ENCODE results near the gene PAPPA. TPM values are rescaled to one million over a fixed set of nuclear protein-coding genes. Genes with fewer than 3 reads are reported as not detected.

PAPPA gene
- polyA plus RNA-seq, 1 of the 3 experiments (the other 2 are of a cell fraction) = 44.5 TPM

- 93% methylated on average over 4 of the region's 4 CpGs for WGBS (ENCODE audit: low lambda C conversion rate)
- ChIA-PET CTCF (no interaction called here), POLR2A (no interaction called here)
- no peak overlapping the region for H3K27ac ChIP-seq (ENCODE audit: low read depth in 2 of 2, low read length in 1 of 2)
- peaks cover 36% of the 10 kb centered on the region for H4K20me1 ChIP-seq (ENCODE audit: insufficient read depth)
- no peak overlapping the region for H2AFZ ChIP-seq (ENCODE audit: low read depth)
- TF ChIP-seq PBX3 (IDR thresholded peaks at IDR 0.05) (no peak), RAD21 (IDR thresholded peaks at IDR 0.05; ENCODE audit: low read length) (no peak)
- no peak overlapping the region for H3K9ac ChIP-seq
- no peaks in the 10 kb centered on the region for H3K9me3 ChIP-seq
- H3K79me2 ChIP-seq (ENCODE audit: insufficient read depth) = peaks cover 21% of the 10 kb centered on the region; the same call in 1 of the 2 replicates
- no peak for DNase-seq
- no peak overlapping the region for H3K4me2 ChIP-seq
- H3K4me3 ChIP-seq (ENCODE audit: low read depth in 2 of 2, low read length in 1 of 2) = no peak overlapping the region
- peaks cover 13% of the 10 kb centered on the region for H3F3A ChIP-seq (replicated peaks; ENCODE audit: insufficient read depth)
- no peaks in the 10 kb centered on the region; a peak in 2 of 4 replicates for H3K4me1 ChIP-seq (ENCODE audit: control insufficient read depth in 1 of 2, insufficient read depth in 2 of 2, low read depth in 1 of 2, low read length in 1 of 2)
- H3K9me2 ChIP-seq = no peaks in the 10 kb centered on the region
- peaks cover 23 to 54% of the 10 kb centered on the region in 2 experiments for H3K36me3 ChIP-seq (replicated peaks in 1 of 2; ENCODE audit: control insufficient read depth in 1 of 2, insufficient read depth in 2 of 2, low read length in 1 of 2)
- no peaks in the 10 kb centered on the region for H3K27me3 ChIP-seq (ENCODE audit: insufficient read depth)
These were observed 175.9 kb downstream of the PAPPA start for GRCh38 chr9:116329470-116329869.

- H3K27ac ChIP-seq (ENCODE audit: low read depth in 2 of 2, low read length in 1 of 2) = no peak overlapping the region
- H3K9ac ChIP-seq = no peak overlapping the region
- peaks cover 29% of the 10 kb centered on the region for H4K20me1 ChIP-seq (ENCODE audit: insufficient read depth)
- peaks cover 36 to 65% of the 10 kb centered on the region in 2 experiments for H3K36me3 ChIP-seq (replicated peaks in 1 of 2; ENCODE audit: control insufficient read depth in 1 of 2, insufficient read depth in 2 of 2, low read length in 1 of 2)
- H2AFZ ChIP-seq (ENCODE audit: low read depth) = no peak overlapping the region
- ChIA-PET POLR2A (no interaction called here), CTCF (no interaction called here)
- H3K4me2 ChIP-seq = no peak overlapping the region
- no peak overlapping the region for H3K4me3 ChIP-seq (ENCODE audit: low read depth in 2 of 2, low read length in 1 of 2)
- no peak for DNase-seq
- peaks cover 12% of the 10 kb centered on the region; the same call in 1 of the 2 replicates for H3K79me2 ChIP-seq (ENCODE audit: insufficient read depth)
- H3K9me2 ChIP-seq = no peaks in the 10 kb centered on the region
- peaks cover 14% of the 10 kb centered on the region for H3F3A ChIP-seq (replicated peaks; ENCODE audit: insufficient read depth)
- WGBS (ENCODE audit: low lambda C conversion rate) = 79% methylated on average over 2 of the region's 3 CpGs
- H3K27me3 ChIP-seq (ENCODE audit: insufficient read depth) = no peaks in the 10 kb centered on the region
- TF ChIP-seq RFX5 (IDR thresholded peaks at IDR 0.05; ENCODE audit: low read length) = no peak
- TF ChIP-seq ELF1 (IDR thresholded peaks at IDR 0.05) = no peak
- no peak for TF ChIP-seq RXRA (IDR thresholded peaks at IDR 0.05; ENCODE audit: borderline replicate concordance, low read depth)
- no peak for TF ChIP-seq GABPA (IDR thresholded peaks at IDR 0.05; ENCODE audit: low read depth)
- TF ChIP-seq JUND (IDR thresholded peaks at IDR 0.05) = no peak
- no peak for TF ChIP-seq PBX3 (IDR thresholded peaks at IDR 0.05)
- TF ChIP-seq REST (IDR thresholded peaks at IDR 0.05; ENCODE audit: low read depth, low read length) = no peak
- no peak for TF ChIP-seq FOSL2 (IDR thresholded peaks at IDR 0.05; ENCODE audit: borderline replicate concordance, low read depth)
- no peak for TF ChIP-seq TEAD4 (IDR thresholded peaks at IDR 0.05; ENCODE audit: borderline replicate concordance, insufficient read depth)
- TF ChIP-seq POLR2AphosphoS5 (IDR thresholded peaks at IDR 0.05; ENCODE audit: low read depth, low read length) = no peak
- no peaks in the 10 kb centered on the region for H3K9me3 ChIP-seq
- H3K4me1 ChIP-seq (ENCODE audit: control insufficient read depth in 1 of 2, insufficient read depth in 2 of 2, low read depth in 1 of 2, low read length in 1 of 2) = no peaks in the 10 kb centered on the region; a peak in 1 of 4 replicates
These were observed 177.7 kb downstream of the PAPPA start for GRCh38 chr9:116331241-116331640.
